GM20000 (cell line): Measurements from ENCODE around the gene MGAT4B.

Experiments
- DNase-seq: peaks from one replicate; pipeline ENCODE4 v3.0.0; 2012; ENCODE audit warnings: low spot score
- TF ChIP-seq, protein P1 (sequence below): IDR thresholded peaks from 2 replicates; pipeline ENCODE4 v1.5.1; 2012; ENCODE audit warnings: mild to moderate bottlenecking, control low read depth; ENCODE audit errors: extremely low read depth, missing control alignments

The MGAT4B gene

DNA sequence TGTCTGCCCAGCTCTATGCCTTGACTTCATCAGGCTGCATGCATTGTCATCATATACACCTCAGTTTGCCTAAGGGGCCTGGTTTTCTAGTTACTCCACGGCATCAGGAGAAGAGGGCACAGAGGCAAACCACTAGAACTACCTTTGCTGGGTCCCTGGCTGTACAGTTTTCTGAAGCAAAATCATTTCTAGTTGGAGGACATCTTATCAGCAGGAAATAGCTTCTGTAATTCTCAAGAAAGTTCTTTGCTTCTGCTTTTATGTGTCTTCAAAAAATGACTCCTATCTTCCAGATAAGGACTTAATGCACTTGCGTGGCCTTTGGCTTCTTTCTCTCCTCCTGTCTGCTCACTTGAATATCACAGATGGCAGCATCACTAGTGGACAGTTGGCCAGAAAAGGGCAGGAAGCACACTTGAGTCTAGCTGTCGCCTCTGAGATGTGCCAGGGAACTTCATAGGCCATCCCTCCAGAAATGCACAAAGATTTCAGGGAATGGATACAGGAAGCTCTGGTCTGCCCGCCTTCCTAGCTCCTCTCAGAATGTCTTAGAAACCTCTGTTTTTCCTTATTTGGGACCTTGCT is 35.3 kb downstream of the MGAT4B start:
- no peak for DNase-seq
- TF ChIP-seq, protein P1, sequence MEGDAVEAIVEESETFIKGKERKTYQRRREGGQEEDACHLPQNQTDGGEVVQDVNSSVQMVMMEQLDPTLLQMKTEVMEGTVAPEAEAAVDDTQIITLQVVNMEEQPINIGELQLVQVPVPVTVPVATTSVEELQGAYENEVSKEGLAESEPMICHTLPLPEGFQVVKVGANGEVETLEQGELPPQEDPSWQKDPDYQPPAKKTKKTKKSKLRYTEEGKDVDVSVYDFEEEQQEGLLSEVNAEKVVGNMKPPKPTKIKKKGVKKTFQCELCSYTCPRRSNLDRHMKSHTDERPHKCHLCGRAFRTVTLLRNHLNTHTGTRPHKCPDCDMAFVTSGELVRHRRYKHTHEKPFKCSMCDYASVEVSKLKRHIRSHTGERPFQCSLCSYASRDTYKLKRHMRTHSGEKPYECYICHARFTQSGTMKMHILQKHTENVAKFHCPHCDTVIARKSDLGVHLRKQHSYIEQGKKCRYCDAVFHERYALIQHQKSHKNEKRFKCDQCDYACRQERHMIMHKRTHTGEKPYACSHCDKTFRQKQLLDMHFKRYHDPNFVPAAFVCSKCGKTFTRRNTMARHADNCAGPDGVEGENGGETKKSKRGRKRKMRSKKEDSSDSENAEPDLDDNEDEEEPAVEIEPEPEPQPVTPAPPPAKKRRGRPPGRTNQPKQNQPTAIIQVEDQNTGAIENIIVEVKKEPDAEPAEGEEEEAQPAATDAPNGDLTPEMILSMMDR = no peak

DNA sequence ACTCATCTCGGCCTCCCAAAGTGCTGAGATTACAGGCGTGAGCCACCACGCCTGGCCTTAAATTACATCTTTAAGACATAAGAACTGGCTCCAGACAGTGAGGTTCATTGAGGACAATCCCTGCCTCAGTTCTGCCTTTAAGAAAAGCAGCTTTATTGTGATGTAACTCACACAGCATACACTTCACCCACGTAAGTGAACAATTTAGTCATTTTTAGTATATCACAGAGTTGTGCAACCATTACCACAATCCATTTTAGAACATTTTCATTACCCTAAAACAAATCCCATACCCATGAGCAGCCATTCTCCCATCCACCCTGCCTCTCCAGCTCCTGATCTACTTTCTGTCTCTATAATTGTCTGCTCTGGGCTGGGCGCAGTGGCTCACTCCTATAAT is 36.9 kb downstream of the MGAT4B start:
- TF ChIP-seq, protein P1 = no peak
- DNase-seq = no peak

DNA sequence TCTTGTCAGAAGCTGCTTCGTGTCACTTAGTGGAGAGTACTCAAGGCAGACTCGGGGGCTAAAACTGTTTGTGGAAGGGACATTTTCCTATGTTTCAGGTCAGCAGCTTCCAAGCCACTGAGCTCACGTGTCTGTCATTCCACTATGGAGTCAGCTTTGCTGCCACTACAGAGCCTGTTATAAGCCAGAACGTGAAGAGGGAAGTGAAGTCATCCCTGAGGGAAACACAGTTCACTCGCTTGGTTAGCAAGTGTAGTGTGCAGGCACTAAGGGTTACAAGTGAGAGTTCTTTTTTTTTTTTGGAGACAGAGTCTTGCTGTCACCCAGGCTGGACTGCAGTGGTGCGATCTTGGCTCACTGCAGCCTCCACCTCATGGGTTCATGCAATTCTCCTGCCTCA is 37.4 kb downstream of the MGAT4B start:
- TF ChIP-seq, protein P1 = no peak

DNA sequence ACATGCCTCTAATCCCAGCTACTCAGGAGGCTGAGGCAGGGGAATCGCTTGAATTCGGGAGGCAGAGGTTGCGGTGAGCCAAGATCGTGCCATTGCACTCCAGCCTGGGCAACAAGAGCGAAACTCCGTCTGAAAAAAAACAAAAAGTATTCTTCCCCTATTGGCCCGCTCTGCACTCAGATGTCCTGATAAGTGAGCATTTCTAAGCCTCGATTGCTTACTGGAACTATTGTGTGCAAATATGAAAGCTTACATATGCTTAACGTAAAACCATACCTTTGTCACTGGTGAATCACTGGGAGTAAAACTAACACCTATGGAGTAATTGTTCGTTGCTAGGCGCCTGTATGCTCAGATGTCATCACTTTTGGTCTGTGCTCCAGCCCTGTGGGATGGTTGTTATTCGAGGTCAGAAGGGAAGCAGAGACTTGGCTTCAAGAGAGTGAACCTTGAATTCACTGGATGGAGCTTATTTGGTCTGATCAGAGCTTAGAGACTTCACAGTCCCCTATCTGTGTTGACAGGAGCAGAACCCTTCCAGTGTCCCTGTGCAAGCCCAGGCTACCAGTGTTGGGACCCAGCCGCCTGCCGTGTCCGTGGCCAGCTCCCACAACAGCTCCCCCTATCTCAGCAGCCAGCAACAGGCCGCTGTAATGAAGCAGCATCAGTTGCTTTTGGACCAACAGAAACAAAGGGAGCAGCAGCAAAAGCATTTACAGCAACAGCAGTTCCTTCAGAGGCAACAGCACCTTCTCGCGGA is 38.2 kb downstream of the MGAT4B start:
- DNase-seq = no peak
- TF ChIP-seq, protein P1 = no peak

More for the DNA sequence above, 37.4 kb downstream of the MGAT4B start:
- no peak for DNase-seq

DNA sequence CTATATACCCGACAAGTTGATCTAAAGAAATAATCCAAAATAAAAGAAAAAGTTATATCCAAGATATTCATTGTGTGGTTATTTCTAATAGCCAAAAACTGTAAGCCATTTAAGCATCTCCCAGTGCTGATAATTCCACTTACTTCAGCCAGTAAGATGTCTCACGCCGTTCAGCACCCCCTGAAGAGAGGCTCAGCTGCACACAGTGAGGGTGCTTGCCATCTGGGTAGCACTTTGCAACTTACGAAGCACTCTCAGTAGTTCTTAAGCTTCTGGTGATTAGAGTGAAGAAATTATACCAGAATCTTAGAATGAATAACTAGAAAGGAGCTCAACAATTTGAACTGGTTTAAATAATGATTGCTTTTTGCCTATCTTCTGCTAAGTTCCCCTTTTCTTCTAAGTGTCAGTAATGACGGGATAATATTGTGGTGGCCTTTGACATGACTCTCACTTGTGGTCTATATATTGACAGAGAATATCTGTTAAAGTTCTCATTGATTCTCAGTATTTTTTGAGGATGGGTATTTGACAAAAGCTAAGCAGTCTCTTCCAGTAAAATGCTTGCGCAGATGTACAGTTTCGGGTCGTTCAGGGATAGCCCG is 39.1 kb downstream of the MGAT4B start:
- no peak for DNase-seq

DNA sequence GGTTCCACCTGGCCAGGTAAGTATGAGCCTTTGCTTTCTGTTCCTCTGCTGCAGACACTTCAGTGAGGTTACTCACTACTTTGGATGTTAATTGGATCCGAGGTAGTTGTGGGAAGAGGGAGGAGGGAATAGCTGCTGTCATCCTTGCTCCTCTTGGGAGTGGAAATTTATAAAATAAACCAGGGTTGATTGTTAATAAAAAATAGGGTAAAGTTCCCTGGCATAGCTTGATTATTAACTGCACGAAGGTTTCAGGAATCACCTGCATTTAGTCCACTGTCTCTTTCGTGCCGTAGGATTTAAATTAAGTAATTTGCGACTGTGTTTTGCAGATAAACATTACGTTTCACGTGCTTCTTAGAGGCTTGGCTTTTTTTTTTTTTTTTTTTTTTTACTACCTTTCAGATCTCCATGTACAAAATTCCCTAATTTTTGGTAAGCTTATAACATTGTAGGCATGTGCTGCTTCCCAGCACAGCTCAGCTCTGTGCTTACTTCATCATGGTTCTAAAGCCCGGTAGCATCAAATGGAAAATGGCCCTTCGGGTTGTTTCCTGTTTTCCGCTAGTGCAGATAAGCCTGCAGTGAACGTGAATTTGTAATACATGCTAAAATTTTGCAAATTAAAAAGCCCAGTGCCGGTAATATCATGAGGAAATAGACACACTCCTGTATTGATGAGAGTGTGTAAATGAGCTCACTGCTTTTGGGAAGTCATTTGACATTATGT is 39.8 kb downstream of the MGAT4B start:
- TF ChIP-seq, protein P1 = no peak
- DNase-seq = no peak

More for the DNA sequence above, 39.1 kb downstream of the MGAT4B start:
- TF ChIP-seq, protein P1 = no peak
